NCI-H82 treated with DMSO at 0.1 percent for 48 hours (cell line): Measurements from ENCODE around the gene LARP6.

ENCODE experiments used
- DNase-seq: peaks from one replicate; lab custom pipeline; 2025; ENCODE audit not compliant: unreplicated experiment; lab: John Stamatoyannopoulos, UW

LARP6 gene

GRCh38 chr15:70796516-70797310 lies 57.2 kb downstream of the LARP6 start:
- no peak for DNase-seq

GRCh38 chr15:70795311-70795665 lies 58.7 kb downstream of the LARP6 start:
- DNase-seq = no peak

GRCh38 chr15:70794596-70795310 lies 59.2 kb downstream of the LARP6 start:
- DNase-seq = no peak

- DNase-seq = no peak
Observed at GRCh38 chr15:70793694-70794093, 60.3 kb downstream of the LARP6 start.

GRCh38 chr15:70792171-70792573 lies 61.8 kb downstream of the LARP6 start:
- no peak for DNase-seq

GRCh38 chr15:70791259-70791658 lies 62.7 kb downstream of the LARP6 start:
- no peak for DNase-seq

- no peak for DNase-seq
Observed at GRCh38 chr15:70789213-70789612, 64.7 kb downstream of the LARP6 start.

GRCh38 chr15:70788114-70789049 lies 65.6 kb downstream of the LARP6 start:
- no peak for DNase-seq

- DNase-seq = no peak
Observed at GRCh38 chr15:70786996-70787395, 67.0 kb downstream of the LARP6 start.

- no peak for DNase-seq
Observed at GRCh38 chr15:70783610-70784022, 70.3 kb downstream of the LARP6 start.

- no peak for DNase-seq
Observed at GRCh38 chr15:70783041-70783440, 70.9 kb downstream of the LARP6 start.

- DNase-seq = no peak
Observed at GRCh38 chr15:70781236-70781635, 72.7 kb downstream of the LARP6 start.
